GM23338 (cell line): Measurements from ENCODE around the gene CCDC175.

ENCODE experiments used
- JUNB ChIP-seq: IDR thresholded peaks from one replicate; pipeline ENCODE4 v1.6.1; 2016; ENCODE audit warnings: antibody characterized with exemption; ENCODE audit not compliant: unreplicated experiment
- POLR2AphosphoS5 ChIP-seq: IDR thresholded peaks from 2 replicates; pipeline ENCODE4 v1.6.1; 2016; ENCODE audit warnings: antibody characterized with exemption, low read depth
- ZNF114 ChIP-seq: fragments of 250-450 bp; sonication (Bioruptor Pico); IDR thresholded peaks from 2 replicates; pipeline ENCODE4 v1.5.0; 2020; ENCODE audit warnings: mild to moderate bottlenecking, moderate library complexity
- TF ChIP-seq, protein P1 (sequence below), 2 experiments: fragments of 200-600 bp in 1 of 2; sonication (generic) in 1 of 2; conservative IDR thresholded peaks; 2 replicates each; pipeline versions ENCODE4 v1.5.1 to v1.6.1; 2016 to 2017; ENCODE audit warnings: antibody characterized with exemption in 2 of 2, low read depth in 2 of 2, mild to moderate bottlenecking in 2 of 2, moderate library complexity in 1 of 2
- TF ChIP-seq, protein P2 (sequence below): IDR thresholded peaks from one replicate; pipeline ENCODE4 v1.6.1; 2018; ENCODE audit warnings: antibody characterized with exemption; ENCODE audit not compliant: unreplicated experiment

GRCh38 chr14:59490756-59491155 is 85.9 kb downstream of the CCDC175 start:
- TF ChIP-seq, protein P1, sequence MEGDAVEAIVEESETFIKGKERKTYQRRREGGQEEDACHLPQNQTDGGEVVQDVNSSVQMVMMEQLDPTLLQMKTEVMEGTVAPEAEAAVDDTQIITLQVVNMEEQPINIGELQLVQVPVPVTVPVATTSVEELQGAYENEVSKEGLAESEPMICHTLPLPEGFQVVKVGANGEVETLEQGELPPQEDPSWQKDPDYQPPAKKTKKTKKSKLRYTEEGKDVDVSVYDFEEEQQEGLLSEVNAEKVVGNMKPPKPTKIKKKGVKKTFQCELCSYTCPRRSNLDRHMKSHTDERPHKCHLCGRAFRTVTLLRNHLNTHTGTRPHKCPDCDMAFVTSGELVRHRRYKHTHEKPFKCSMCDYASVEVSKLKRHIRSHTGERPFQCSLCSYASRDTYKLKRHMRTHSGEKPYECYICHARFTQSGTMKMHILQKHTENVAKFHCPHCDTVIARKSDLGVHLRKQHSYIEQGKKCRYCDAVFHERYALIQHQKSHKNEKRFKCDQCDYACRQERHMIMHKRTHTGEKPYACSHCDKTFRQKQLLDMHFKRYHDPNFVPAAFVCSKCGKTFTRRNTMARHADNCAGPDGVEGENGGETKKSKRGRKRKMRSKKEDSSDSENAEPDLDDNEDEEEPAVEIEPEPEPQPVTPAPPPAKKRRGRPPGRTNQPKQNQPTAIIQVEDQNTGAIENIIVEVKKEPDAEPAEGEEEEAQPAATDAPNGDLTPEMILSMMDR (conservative IDR thresholded peaks at IDR 0.05; ENCODE audit: low read depth in 2 of 2) = no peak
- TF ChIP-seq ZNF114 (CRISPR knock-in tag) (no peak), POLR2AphosphoS5 (no peak), JUNB (no peak)
- TF ChIP-seq, protein P2, sequence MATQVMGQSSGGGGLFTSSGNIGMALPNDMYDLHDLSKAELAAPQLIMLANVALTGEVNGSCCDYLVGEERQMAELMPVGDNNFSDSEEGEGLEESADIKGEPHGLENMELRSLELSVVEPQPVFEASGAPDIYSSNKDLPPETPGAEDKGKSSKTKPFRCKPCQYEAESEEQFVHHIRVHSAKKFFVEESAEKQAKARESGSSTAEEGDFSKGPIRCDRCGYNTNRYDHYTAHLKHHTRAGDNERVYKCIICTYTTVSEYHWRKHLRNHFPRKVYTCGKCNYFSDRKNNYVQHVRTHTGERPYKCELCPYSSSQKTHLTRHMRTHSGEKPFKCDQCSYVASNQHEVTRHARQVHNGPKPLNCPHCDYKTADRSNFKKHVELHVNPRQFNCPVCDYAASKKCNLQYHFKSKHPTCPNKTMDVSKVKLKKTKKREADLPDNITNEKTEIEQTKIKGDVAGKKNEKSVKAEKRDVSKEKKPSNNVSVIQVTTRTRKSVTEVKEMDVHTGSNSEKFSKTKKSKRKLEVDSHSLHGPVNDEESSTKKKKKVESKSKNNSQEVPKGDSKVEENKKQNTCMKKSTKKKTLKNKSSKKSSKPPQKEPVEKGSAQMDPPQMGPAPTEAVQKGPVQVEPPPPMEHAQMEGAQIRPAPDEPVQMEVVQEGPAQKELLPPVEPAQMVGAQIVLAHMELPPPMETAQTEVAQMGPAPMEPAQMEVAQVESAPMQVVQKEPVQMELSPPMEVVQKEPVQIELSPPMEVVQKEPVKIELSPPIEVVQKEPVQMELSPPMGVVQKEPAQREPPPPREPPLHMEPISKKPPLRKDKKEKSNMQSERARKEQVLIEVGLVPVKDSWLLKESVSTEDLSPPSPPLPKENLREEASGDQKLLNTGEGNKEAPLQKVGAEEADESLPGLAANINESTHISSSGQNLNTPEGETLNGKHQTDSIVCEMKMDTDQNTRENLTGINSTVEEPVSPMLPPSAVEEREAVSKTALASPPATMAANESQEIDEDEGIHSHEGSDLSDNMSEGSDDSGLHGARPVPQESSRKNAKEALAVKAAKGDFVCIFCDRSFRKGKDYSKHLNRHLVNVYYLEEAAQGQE = no peak
